ENCODE measurements around the gene HSPA8. TPM values are rescaled to one million over a fixed set of nuclear protein-coding genes. Genes with fewer than 3 reads are reported as not detected.
A peak's percentile ranks its signal among the peaks of the same experiment; 100 is the strongest.
"Not testable (repeated sequence)": the region's sequence is repeated elsewhere in the genome, so short reads cannot be mapped to it uniquely, and the experiment has no call there.

The HSPA8 gene
- total RNA-seq, 1 experiment from 2014 or later = 1,755 TPM

DNA sequence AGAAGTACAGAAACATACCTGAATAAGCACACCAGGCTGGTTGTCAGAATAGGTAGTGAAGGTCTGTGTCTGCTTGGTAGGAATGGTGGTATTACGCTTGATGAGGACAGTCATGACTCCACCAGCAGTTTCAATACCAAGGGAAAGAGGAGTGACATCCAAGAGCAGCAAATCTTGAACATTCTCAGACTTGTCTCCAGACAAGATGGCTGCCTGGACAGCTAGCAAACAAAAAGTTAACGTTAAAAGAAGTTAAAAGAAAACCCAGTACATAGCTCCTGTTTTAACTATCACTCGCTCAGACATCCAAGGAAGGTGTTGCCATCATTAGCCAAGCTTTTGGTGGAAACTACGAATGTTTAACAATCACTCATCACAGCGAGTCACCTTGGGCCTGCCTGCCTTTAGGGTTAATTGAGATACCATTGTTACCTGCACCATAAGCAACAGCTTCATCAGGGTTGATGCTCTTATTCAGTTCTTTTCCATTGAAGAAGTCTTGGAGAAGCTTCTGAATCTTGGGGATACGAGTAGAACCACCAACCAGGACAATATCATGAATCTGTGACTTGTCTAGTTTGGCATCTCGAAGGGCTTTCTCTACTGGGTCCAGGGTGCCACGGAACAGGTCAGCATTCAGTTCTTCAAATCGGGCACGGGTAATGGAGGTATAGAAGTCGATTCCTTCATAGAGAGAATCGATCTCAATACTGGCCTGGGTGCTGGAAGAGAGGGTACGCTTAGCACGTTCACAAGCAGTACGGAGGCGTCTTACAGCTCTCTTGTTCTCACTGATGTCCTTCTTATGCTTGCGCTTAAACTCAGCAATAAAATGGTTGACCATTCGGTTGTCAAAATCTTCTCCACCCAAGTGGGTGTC, 2.7 kb downstream of the HSPA8 start:
- in situ Hi-C loops (cut with HindIII; ENCODE audit: low pct_unique_long_range_greater_than_20kb, low sequenced_read_pairs); H3K9me3 ChIP-seq (ENCODE audit: control insufficient read depth, insufficient read depth, low read depth, low read length); DNase-seq (ENCODE audit: low read depth, low spot score); BruUV-seq (replicated peaks); POLR2A ChIA-PET; CTCF ChIA-PET; H3K27me3 ChIP-seq (ENCODE audit: control insufficient read depth, insufficient read depth, low read length); ATAC-seq: not testable (repeated sequence)
- intact Hi-C loops (cut with micrococcal nuclease; ENCODE audit: unreplicated experiment) = loop anchor here (10.0 kb wide), 1 partner anchor 194 kb away; no protein-coding TSS in a partner anchor
- peak overlapping the region; percentile 100 for H3K27ac ChIP-seq (ENCODE audit: low read length)
- peaks cover 33% of the 10 kb centered on the region for H3K4me1 ChIP-seq (ENCODE audit: control insufficient read depth, insufficient read depth, low read length)
- peaks cover 60% of the 10 kb centered on the region for H3K36me3 ChIP-seq (ENCODE audit: control insufficient read depth, insufficient read depth, low read length)
- TF ChIP-seq POLR2AphosphoS5 (IDR thresholded peaks at IDR 0.05; ENCODE audit: low read depth, low read length) (peak; percentile 37; the same call in 1 of the 2 replicates), SIN3A (IDR thresholded peaks at IDR 0.05; ENCODE audit: borderline replicate concordance, insufficient read depth, low read depth, low read length) (peak; percentile 37; the same call in 1 of the 2 replicates)
- H3K4me3 ChIP-seq (ENCODE audit: low read depth in 2 of 2, low read length in 2 of 2) = peak overlapping the region; percentile 95 to 98

DNA sequence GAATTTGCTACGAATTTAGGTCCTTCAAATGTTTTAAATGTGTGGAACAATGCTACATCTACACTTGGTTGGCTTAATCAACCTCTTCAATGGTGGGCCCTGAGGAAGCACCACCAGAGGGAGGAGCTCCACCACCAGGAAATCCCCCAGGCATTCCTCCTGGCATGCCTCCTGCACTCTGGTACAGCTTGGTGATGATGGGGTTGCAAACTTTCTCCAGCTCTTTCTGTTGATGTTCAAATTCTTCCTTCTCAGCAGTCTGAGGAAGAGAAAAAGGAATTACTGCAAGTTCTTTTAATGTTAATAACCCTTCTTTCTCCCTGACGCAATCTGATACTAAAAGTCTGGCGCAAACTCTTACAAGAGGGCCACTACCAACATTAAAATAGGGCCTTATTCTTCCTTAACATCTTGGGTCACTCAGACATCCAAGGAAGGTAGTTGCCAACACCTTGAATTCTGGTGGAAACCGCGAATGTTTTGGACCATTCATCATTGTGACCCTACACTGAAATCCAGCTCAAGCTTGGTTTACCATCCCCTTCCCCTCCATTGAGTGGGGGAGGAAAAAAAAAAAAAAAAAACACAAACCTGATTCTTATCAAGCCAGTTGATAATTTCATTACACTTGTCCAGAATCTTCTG, 4.2 kb downstream of the HSPA8 start:
- H3K27me3 ChIP-seq (ENCODE audit: control insufficient read depth, insufficient read depth, low read length) = no peaks in the 10 kb centered on the region
- TSS peak; percentile 70 for BruUV-seq (replicated peaks)
- no peak for TF ChIP-seq SIN3A (IDR thresholded peaks at IDR 0.05; ENCODE audit: borderline replicate concordance, insufficient read depth, low read depth, low read length)
- TF ChIP-seq TCF7L2 (IDR thresholded peaks at IDR 0.05; ENCODE audit: low read depth, low read length) = no peak
- TF ChIP-seq, protein P1, sequence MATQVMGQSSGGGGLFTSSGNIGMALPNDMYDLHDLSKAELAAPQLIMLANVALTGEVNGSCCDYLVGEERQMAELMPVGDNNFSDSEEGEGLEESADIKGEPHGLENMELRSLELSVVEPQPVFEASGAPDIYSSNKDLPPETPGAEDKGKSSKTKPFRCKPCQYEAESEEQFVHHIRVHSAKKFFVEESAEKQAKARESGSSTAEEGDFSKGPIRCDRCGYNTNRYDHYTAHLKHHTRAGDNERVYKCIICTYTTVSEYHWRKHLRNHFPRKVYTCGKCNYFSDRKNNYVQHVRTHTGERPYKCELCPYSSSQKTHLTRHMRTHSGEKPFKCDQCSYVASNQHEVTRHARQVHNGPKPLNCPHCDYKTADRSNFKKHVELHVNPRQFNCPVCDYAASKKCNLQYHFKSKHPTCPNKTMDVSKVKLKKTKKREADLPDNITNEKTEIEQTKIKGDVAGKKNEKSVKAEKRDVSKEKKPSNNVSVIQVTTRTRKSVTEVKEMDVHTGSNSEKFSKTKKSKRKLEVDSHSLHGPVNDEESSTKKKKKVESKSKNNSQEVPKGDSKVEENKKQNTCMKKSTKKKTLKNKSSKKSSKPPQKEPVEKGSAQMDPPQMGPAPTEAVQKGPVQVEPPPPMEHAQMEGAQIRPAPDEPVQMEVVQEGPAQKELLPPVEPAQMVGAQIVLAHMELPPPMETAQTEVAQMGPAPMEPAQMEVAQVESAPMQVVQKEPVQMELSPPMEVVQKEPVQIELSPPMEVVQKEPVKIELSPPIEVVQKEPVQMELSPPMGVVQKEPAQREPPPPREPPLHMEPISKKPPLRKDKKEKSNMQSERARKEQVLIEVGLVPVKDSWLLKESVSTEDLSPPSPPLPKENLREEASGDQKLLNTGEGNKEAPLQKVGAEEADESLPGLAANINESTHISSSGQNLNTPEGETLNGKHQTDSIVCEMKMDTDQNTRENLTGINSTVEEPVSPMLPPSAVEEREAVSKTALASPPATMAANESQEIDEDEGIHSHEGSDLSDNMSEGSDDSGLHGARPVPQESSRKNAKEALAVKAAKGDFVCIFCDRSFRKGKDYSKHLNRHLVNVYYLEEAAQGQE (IDR thresholded peaks at IDR 0.05; ENCODE audit: insufficient read depth in 1 of 2, low read depth in 2 of 2, low read length in 1 of 2) = no peak
- TF ChIP-seq POLR2AphosphoS5 (IDR thresholded peaks at IDR 0.05; ENCODE audit: low read depth, low read length) = peak; percentile 11; the same call in 1 of the 2 replicates
- TF ChIP-seq, protein P2, sequence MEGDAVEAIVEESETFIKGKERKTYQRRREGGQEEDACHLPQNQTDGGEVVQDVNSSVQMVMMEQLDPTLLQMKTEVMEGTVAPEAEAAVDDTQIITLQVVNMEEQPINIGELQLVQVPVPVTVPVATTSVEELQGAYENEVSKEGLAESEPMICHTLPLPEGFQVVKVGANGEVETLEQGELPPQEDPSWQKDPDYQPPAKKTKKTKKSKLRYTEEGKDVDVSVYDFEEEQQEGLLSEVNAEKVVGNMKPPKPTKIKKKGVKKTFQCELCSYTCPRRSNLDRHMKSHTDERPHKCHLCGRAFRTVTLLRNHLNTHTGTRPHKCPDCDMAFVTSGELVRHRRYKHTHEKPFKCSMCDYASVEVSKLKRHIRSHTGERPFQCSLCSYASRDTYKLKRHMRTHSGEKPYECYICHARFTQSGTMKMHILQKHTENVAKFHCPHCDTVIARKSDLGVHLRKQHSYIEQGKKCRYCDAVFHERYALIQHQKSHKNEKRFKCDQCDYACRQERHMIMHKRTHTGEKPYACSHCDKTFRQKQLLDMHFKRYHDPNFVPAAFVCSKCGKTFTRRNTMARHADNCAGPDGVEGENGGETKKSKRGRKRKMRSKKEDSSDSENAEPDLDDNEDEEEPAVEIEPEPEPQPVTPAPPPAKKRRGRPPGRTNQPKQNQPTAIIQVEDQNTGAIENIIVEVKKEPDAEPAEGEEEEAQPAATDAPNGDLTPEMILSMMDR (IDR thresholded peaks at IDR 0.05) = no peak
- ChIA-PET POLR2A (interaction anchor here (0.6 kb wide), 1 partner anchor 410 kb away, joined by 7 read pairs; no protein-coding TSS in a partner anchor), CTCF (interaction anchor here (0.6 kb wide), 1 partner anchor 14 kb away, joined by 3 read pairs; no protein-coding TSS in a partner anchor)
- peak overlapping the region; percentile 57 for H3K27ac ChIP-seq (ENCODE audit: low read length)
- no peaks in the 10 kb centered on the region for H3K9me3 ChIP-seq (ENCODE audit: control insufficient read depth, insufficient read depth, low read depth, low read length)
- H3K4me3 ChIP-seq (ENCODE audit: low read depth in 2 of 2, low read length in 2 of 2) = peak overlapping the region; percentile 95 to 98
- DNase-seq (ENCODE audit: low read depth, low spot score) (no peak), ATAC-seq (no peak)
- H3K4me1 ChIP-seq (ENCODE audit: control insufficient read depth, insufficient read depth, low read length) = peaks cover 21% of the 10 kb centered on the region
- intact Hi-C loops (cut with micrococcal nuclease; ENCODE audit: unreplicated experiment) = loop anchor here (10.0 kb wide), 1 partner anchor 193 kb away; no protein-coding TSS in a partner anchor
- in situ Hi-C loops (cut with HindIII; ENCODE audit: low pct_unique_long_range_greater_than_20kb, low sequenced_read_pairs) = no loop called here
- H3K36me3 ChIP-seq (ENCODE audit: control insufficient read depth, insufficient read depth, low read length) = peaks cover 54% of the 10 kb centered on the region

Data from Panc1 (cell line).